ENCODE measurements around the gene ITPKA. TPM values are rescaled to one million over a fixed set of nuclear protein-coding genes. Genes with fewer than 3 reads are reported as not detected.
"Not testable (repeated sequence)": the region's sequence is repeated elsewhere in the genome, so short reads cannot be mapped to it uniquely, and the experiment has no call there.

Gene ITPKA
- total RNA-seq, 4 donors from 2014 or later = 0.83 to 1.5 TPM; not detected in 2

DNA sequence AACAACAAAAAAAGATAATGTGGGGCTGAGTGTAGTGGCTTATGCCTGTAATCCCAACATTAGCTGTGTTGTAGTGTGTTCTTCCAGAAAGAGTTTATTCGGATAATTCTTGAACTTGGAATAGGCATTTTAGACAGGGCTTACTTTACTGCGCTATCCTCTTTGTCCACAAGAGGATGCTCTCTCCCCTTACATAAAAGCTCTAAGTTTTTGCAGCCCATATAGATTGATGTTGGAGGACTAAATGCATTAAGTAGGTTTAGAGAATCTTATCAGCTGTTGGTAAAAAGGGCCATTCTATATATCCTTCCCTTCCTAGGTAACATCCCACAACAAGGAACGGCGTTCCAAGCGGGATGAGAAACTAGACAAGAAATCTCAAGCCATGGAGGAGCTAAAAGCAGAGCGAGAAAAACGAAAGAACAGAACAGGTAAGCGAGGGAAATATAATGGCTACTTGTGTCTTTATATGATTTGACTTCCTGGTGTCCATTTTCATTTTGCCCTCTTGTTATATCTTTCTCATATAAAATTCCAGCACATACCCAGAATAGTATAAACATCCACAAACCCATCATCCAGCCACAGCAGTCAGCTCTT, 27.8 kb upstream of the ITPKA start:
- TF ChIP-seq POLR2A (IDR thresholded peaks at IDR 0.05) = no peak
- TF ChIP-seq, protein P1, sequence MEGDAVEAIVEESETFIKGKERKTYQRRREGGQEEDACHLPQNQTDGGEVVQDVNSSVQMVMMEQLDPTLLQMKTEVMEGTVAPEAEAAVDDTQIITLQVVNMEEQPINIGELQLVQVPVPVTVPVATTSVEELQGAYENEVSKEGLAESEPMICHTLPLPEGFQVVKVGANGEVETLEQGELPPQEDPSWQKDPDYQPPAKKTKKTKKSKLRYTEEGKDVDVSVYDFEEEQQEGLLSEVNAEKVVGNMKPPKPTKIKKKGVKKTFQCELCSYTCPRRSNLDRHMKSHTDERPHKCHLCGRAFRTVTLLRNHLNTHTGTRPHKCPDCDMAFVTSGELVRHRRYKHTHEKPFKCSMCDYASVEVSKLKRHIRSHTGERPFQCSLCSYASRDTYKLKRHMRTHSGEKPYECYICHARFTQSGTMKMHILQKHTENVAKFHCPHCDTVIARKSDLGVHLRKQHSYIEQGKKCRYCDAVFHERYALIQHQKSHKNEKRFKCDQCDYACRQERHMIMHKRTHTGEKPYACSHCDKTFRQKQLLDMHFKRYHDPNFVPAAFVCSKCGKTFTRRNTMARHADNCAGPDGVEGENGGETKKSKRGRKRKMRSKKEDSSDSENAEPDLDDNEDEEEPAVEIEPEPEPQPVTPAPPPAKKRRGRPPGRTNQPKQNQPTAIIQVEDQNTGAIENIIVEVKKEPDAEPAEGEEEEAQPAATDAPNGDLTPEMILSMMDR (IDR thresholded peaks at IDR 0.05) = peak; percentile 42 to 79 (median 59)
- 88 to 89% methylated on average over 8 of the region's 8 CpGs for WGBS, 2 donors
- no peaks in the 10 kb centered on the region for H3K9me3 ChIP-seq
- H3K4me3 ChIP-seq (replicated peaks in 1 of 3) = no peak overlapping the region
- H3K4me1 ChIP-seq = no peaks in the 10 kb centered on the region
- DNase-seq = no peak
- H3K27me3 ChIP-seq = no peaks in the 10 kb centered on the region
- peaks cover 26 to 31% of the 10 kb centered on the region in 2 donors for H3K36me3 ChIP-seq
- no peak overlapping the region for H3K27ac ChIP-seq
- intact Hi-C loops (cut with DNase I) = no loop called here

DNA sequence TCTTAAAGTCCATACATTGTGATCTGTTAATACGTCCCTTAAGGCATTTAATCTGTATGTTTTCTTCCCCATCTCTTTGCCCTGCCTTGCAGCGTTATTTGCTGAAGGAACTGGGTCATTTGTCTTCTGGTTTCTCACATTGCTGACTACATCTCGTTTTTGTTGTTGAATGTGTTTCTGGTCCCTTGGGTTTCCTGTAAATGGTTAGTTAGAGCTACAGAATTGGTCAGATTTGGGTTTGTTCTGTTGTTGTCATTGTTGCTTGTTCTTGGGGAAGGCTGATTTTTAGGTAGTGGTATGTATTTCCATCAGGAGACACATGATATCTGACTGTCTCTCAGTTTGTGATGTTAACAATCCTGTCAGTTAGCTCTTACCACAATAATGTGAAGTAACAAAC, 27.0 kb upstream of the ITPKA start:
- Histone ChIP-seq H3K9me3 (no peaks in the 10 kb centered on the region), H3K4me3 (replicated peaks in 1 of 3) (no peak overlapping the region), H3K27me3 (no peaks in the 10 kb centered on the region), H3K4me1 (no peaks in the 10 kb centered on the region), H3K27ac (no peak overlapping the region), H3K36me3 (peaks cover 32 to 39% of the 10 kb centered on the region in 2 donors)
- no peak for DNase-seq
- WGBS, 2 donors = 85 to 88% methylated on average over 3 of the region's 3 CpGs
- TF ChIP-seq, protein P1 (IDR thresholded peaks at IDR 0.05) = no peak
- no peak for TF ChIP-seq POLR2A (IDR thresholded peaks at IDR 0.05)
- intact Hi-C loops (cut with DNase I) = no loop called here

DNA sequence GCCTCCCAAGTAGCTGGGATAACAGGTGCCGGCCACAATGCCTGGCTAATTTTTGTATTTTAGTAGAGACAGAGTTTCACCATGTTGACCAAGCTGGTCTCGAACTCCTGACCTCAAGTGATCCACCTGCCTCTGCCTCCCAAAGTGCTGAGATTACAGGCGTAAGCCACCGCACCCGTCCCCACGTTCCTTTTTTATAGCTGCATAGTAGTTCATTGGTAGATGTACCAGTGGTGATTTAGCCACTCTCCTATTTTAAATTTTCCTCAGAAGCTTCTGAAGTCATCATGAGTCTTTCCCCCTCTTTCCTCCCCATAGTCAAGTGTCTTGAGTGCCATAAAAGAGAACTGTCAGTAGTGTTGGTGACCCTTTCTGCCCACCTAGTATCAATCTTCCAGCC, 24.0 kb upstream of the ITPKA start:
- intact Hi-C loops (cut with DNase I); H3K4me1 ChIP-seq; H3K9me3 ChIP-seq; DNase-seq; H3K4me3 ChIP-seq (replicated peaks in 1 of 3); H3K27ac ChIP-seq; H3K27me3 ChIP-seq: not testable (repeated sequence)
- peaks cover 40 to 66% of the 10 kb centered on the region in 2 donors for H3K36me3 ChIP-seq
- WGBS, 2 donors = 97% methylated on average over 6 of the region's 6 CpGs

DNA sequence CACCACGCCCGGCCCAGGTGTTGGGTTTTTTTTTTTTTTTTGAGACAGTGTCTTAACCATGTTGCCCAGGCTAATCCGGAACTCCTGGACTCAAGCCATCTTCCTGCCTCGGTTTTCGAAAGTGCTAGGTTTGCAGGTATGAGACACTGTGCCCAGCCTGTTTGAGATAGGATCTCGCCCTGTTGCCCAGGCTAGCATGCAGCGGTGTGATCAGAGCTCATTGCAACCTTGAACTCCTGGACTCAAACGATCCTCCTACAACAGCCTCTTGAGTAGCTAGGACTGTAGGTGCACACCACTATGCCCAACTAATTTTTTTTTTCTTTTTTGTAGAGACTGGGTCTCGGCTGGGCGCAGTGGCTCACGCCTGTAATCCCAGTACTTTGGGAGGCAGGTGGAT, 20.3 kb upstream of the ITPKA start:
- intact Hi-C loops (cut with DNase I) = no loop called here
- DNase-seq = no peak
- Histone ChIP-seq H3K9me3 (no peaks in the 10 kb centered on the region), H3K36me3 (peaks cover 66 to 85% of the 10 kb centered on the region in 2 donors), H3K27me3 (no peaks in the 10 kb centered on the region), H3K27ac (no peak overlapping the region), H3K4me3 (replicated peaks in 1 of 3) (no peak overlapping the region), H3K4me1 (no peaks in the 10 kb centered on the region)
- TF ChIP-seq, protein P1 (IDR thresholded peaks at IDR 0.05) = no peak
- no peak for TF ChIP-seq POLR2A (IDR thresholded peaks at IDR 0.05)
- 95 to 96% methylated on average over 11 of the region's 11 CpGs for WGBS, 2 donors

DNA sequence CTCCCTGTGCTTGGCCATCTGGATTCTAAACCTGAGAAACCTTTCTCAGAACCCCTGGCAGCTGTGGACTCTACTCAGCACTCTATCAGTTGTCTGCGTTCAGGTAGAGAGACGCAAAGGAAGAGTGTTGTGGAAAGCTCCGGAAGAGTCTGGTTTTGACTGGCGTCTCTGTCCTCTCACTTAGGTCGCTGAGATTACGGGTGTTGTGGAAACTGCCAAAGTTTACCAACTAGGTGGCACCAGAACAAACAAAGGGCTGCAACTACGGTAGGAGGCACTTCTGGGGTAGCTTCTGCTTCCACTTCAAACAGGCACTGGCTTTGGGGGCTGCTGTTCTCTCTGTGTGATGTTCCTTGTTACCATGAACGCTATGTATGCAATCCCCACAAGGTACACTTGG, 19.2 kb upstream of the ITPKA start:
- TF ChIP-seq POLR2A (IDR thresholded peaks at IDR 0.05) = no peak
- TF ChIP-seq, protein P1 (IDR thresholded peaks at IDR 0.05) = no peak
- Histone ChIP-seq H3K27me3 (no peaks in the 10 kb centered on the region), H3K36me3 (peaks cover 67 to 94% of the 10 kb centered on the region in 2 donors), H3K4me1 (no peaks in the 10 kb centered on the region), H3K27ac (no peak overlapping the region), H3K9me3 (no peaks in the 10 kb centered on the region), H3K4me3 (replicated peaks in 1 of 3) (no peak overlapping the region)
- no peak for DNase-seq
- 92 to 94% methylated on average over 8 of the region's 8 CpGs for WGBS, 2 donors
- intact Hi-C loops (cut with DNase I) = no loop called here

Measured in thyroid gland (tissue), 4 donors.